Caki2 (cell line): ENCODE results near the gene MITF. TPM values are rescaled to one million over a fixed set of nuclear protein-coding genes. Genes with fewer than 3 reads are reported as not detected.

ENCODE experiments used
- DNase-seq: peaks from one replicate; pipeline ENCODE4 v3.0.0-alpha.2; 2015; ENCODE audit warnings: low read depth
- in situ Hi-C: cut with HindIII; loops from 2 replicates; pipeline ENCODE4 v1.10.0; 2016; ENCODE audit warnings: low sequenced_read_pairs, low pct_unique_long_range_greater_than_20kb, mixed read lengths
- total RNA-seq: library from RNA; depleted of rRNA; stranded (reverse); fragments of >200 nt; shearing (Covaris generic); gene quantifications from 2 replicates; pipeline ENCODE4 v1.2.3, GENCODE V29; 2014; ENCODE audit warnings: low replicate concordance; rRNA removed

The MITF gene, protein sequence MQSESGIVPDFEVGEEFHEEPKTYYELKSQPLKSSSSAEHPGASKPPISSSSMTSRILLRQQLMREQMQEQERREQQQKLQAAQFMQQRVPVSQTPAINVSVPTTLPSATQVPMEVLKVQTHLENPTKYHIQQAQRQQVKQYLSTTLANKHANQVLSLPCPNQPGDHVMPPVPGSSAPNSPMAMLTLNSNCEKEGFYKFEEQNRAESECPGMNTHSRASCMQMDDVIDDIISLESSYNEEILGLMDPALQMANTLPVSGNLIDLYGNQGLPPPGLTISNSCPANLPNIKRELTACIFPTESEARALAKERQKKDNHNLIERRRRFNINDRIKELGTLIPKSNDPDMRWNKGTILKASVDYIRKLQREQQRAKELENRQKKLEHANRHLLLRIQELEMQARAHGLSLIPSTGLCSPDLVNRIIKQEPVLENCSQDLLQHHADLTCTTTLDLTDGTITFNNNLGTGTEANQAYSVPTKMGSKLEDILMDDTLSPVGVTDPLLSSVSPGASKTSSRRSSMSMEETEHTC
- total RNA-seq = 26.3 and 32.1 TPM in 2 replicates

GRCh38 chr3:69739204-69740102 lies at the start of gene MITF:
Gene MITF, plus strand, starts transcription at chr3:69739464. Its CDS starts 134 bp downstream, at chr3:69739598.
- DNase-seq = peak; percentile 81
- in situ Hi-C loops = no loop called here

DNA sequence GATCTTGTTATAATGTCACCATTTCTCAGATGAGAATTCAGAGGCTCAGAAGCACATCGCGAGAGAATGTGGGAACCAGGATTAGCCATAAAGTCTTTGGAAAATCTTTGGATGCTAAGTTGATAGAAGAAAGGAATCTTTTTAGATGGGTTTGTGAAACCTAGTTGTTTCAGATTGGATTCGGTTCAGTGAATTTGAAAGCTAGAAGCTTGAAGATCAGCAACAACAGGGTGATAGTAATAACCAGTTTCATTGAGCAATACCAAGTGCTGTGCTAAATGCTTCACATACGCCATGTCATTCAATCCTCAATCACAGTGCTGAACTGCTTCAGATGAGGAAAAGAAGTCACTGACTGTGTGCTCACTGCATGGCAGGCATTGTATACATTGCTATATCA lies 47.4 kb upstream of the MITF start:
- in situ Hi-C loops = no loop called here

GRCh38 chr3:69692761-69693160 lies 46.5 kb upstream of the MITF start:
- no peak for DNase-seq
- in situ Hi-C loops = no loop called here

More for the DNA sequence above, 47.4 kb upstream of the MITF start:
- DNase-seq = no peak

DNA sequence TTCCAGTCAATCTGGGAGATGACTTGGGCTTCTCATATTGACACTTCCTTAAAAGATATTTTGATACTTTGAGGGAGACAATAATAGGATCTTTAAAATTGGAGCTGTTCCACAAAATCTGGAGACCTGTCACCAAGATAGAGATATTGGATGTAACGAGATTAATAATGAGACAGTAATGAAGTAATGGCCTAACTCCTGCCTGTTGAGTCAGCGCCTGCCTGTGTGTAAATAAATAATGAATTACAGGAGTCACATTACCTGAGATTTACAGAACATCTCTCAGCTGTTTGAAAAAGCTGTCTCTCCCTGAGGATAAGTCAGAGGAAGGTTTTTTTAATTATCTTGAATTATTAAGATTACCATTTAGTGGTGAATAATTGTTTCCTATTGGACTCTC lies 43.8 kb upstream of the MITF start:
- in situ Hi-C loops = no loop called here
- DNase-seq = no peak

DNA sequence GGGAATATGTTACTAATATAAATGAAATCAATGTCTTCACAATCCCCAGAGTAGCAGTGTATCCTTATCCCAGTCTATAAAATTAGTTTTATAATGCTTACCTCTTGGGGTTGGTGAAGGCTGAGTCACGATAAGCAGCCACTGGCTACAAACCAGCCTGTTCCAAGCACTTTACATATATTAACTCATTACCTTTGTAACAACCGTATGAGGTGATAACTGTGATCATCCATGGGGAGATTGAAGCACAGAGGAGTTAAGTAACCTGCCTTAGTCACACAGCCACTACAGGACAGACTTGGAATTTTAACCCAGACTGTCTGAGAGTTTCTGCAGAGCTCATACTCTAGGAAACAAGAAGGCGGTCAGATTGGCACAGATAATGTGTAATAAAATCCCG lies 43.3 kb upstream of the MITF start:
- in situ Hi-C loops = no loop called here

GRCh38 chr3:69696367-69696766 lies 42.9 kb upstream of the MITF start:
- in situ Hi-C loops = no loop called here
- DNase-seq = no peak

More for the DNA sequence above, 43.3 kb upstream of the MITF start:
- DNase-seq = no peak

GRCh38 chr3:69697381-69697780 lies 41.9 kb upstream of the MITF start:
- no peak for DNase-seq
- in situ Hi-C loops = no loop called here

- DNase-seq = no peak
- in situ Hi-C loops = no loop called here
These were observed 40.5 kb upstream of the MITF start for GRCh38 chr3:69698728-69699127.

DNA sequence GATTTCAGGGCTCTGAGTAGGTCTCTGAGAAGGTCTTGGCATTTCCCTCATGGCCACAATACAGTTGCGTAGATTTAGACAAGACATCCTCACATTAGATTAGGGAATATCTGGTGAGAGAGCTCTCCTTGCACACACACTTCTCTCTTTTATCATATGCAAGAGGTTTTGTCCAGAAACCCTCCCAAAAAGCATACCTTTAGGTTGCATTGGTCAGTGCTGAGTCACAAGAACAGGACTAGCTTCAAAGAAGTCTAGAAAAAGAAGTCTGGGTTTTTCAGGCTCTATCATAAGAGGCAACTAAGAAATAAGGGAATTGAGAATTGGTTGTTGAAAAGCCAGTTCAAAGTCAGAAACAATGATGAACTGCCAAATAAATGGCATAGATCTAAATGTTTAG lies 40.1 kb upstream of the MITF start:
- no peak for DNase-seq
- in situ Hi-C loops = no loop called here

DNA sequence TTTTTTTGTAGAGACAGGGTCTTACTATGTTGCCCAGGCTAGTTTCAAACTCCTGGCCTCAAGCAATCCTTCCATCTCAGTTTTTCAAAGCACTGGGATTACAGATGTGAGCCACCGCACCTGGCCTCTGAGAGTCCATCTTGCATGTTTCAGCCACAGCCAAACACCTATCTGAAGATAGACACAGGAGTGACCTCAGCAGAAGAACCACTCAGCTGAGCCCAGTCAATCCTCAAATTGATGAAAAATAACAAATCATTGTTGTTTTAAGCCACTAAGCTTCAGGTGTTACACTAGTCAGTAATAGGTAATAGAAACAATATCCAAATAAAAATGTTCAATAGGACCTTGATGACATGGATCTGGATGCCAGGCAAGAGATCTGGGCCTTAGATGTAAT lies 38.3 kb upstream of the MITF start:
- in situ Hi-C loops = no loop called here
- no peak for DNase-seq

DNA sequence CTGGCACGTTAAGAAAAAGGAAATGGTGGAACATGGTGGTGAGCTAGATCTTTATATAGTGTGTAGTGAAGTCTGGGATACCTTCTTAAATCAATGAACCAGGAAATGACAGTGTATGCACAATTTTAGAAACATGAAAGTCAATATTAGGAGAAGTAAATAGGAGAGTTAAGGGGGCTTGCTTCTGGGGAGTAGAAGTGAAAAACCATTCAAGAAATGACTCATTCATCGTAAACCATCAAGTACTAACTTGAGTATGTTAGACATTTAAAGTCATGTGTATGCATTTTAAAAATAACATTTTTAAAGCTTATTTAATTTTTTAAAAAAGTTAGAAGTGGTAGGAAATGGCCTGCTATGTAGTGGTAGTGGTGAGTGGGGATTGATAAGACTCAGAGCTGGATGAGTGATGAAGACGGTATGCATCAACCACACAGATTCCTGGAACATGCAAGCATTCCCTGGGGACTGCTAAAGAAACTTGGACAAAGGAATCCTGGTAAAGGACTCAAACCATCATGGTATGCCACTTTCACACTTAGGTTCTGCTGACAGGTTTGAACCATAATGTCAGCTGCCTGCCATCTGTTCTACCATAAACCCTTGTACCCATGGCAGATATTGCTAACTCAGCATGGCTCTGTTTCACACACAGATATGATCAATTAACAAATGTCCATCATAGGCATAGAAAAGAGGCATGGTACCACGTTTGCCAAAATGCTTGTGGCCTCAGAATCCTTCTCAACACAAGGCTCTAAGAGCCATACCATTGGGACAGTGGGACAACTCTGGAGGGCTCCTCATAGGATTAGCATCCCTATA lies 28.9 kb upstream of the MITF start:
- in situ Hi-C loops = no loop called here
- DNase-seq = no peak

GRCh38 chr3:69712269-69712668 lies 27.0 kb upstream of the MITF start:
- DNase-seq = no peak
- in situ Hi-C loops = no loop called here

- DNase-seq = no peak
- in situ Hi-C loops = no loop called here
These were observed 26.3 kb upstream of the MITF start for GRCh38 chr3:69712933-69713332.

DNA sequence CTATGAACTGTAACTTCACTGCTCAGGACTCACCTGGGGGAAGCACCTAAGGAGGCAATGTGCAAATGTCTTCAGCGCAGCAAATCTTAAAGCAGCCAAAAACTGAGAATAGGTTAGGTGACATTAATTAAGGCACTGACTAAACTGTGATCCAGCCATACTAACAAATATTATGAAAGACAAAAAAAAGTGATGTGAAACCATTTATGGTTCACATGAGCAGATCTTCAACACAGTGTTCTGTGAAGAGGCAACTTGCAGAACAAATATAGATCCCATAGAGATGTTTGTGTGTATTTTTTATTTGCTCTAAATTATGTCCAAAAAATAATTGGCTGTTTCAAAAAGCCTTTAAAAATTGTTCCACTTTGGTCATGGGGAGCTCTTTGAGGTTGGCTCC lies 24.1 kb upstream of the MITF start:
- in situ Hi-C loops = no loop called here
- no peak for DNase-seq

GRCh38 chr3:69716119-69716518 lies 23.1 kb upstream of the MITF start:
- in situ Hi-C loops = no loop called here

DNA sequence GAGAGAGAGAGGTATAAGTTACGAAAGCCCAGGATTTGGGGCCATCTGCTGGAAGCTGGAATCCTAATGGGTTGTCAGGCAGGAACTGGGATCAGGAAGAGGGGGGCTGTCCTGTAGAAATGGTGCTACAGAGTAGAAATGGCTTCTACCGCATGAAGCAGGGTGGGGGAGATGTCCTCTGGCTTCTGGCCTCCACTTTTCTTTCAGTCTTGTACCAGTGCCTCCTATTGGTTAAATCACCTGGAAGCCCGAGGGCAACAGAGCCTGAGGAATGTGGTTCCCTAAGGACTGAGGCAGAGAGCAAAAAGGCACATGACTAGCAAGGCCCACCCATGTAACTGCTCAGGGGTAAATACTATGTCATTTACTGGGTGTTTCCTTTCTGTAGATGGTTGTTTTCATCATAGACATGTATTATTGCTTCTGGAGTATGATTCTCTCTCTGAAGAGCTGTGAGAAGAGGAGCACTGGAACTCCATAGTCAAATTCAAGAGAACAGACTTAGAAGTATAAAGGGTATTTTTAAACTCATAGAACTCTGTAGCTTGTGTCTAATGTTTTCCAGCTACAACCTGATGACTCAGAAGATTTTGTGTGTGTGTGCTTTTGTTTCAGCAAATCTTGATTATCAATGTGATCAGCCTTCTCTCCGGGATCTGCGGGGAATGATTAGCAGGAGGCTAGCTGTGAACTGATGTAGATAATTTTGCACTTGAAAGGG lies 20.2 kb upstream of the MITF start:
- in situ Hi-C loops = no loop called here
- no peak for DNase-seq

More at GRCh38 chr3:69716119-69716518, 23.1 kb upstream of the MITF start:
- DNase-seq = no peak

DNA sequence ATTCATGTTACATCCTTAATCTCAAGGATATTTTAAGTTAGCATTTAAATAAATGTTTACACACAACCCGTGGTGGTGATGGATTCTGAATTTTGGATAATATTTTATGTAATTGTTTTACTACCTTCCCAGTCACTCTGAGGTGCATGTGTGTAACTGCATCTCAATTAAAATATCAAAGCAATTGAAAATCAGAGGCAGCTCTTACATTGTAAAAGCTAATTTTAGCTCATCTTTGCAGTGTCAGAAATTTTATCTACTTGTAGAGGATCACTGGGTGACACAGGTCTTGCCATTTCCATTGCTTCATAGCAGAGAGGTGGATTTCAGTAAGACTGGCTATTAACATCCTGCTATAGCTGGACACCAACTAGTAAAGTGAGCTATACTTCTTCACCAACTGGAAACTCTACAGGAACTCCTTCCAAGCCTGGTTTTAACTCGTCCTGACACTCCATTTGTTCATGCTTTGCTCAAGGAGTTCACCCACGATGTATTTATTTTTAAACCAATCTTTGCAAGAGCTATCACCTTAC lies 19.6 kb upstream of the MITF start:
- DNase-seq = no peak
- in situ Hi-C loops = no loop called here
